Measurements from ENCODE around the gene KCNK1.

DNA sequence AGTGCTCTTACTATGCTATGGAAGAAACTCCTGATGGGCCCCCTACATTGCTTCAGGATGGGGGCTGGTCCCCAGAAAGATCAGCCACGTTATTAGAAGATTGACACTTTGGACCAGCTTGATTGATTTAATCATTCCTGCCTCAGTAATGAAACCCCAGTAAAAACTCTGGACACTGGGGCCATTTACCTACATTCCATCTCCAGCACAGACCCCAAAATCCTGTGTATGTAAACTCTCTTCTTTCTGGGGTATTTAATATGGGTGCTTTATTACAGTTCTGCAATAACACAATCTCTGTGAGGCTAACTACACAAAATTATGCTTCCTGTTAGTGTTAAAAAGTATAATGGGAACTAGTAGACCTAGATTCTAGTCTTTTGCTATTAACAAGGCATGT lies 96.6 kb downstream of the KCNK1 start:
- TF ChIP-seq, protein P1, sequence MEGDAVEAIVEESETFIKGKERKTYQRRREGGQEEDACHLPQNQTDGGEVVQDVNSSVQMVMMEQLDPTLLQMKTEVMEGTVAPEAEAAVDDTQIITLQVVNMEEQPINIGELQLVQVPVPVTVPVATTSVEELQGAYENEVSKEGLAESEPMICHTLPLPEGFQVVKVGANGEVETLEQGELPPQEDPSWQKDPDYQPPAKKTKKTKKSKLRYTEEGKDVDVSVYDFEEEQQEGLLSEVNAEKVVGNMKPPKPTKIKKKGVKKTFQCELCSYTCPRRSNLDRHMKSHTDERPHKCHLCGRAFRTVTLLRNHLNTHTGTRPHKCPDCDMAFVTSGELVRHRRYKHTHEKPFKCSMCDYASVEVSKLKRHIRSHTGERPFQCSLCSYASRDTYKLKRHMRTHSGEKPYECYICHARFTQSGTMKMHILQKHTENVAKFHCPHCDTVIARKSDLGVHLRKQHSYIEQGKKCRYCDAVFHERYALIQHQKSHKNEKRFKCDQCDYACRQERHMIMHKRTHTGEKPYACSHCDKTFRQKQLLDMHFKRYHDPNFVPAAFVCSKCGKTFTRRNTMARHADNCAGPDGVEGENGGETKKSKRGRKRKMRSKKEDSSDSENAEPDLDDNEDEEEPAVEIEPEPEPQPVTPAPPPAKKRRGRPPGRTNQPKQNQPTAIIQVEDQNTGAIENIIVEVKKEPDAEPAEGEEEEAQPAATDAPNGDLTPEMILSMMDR (IDR thresholded peaks at IDR 0.05): no peak
- TF ChIP-seq POLR2A (IDR thresholded peaks at IDR 0.05): no peak

Data from lower leg skin (tissue), 3 donors.